Measurements from ENCODE around the gene KLF17. TPM values are rescaled to one million over a fixed set of nuclear protein-coding genes. Genes with fewer than 3 reads are reported as not detected.
"Not testable (repeated sequence)": the region's sequence is repeated elsewhere in the genome, so short reads cannot be mapped to it uniquely, and the experiment has no call there.

Gene KLF17
- total and polyA plus RNA-seq, 2 of the 8 experiments (the other 6 are each of a cell fraction or from before 2014, with no cell fraction given): not detected

GRCh38 chr1:44117272-44117671, 1.3 kb upstream of the KLF17 start:
- H3K4ac ChIP-seq (replicated peaks; ENCODE audit: insufficient read length, low read depth, low read length); H2AK5ac ChIP-seq (ENCODE audit: low read depth, low read length); H2BK12ac ChIP-seq (ENCODE audit: low read depth, low read length); H4K5ac ChIP-seq (ENCODE audit: insufficient read length, low read depth, low read length); H4K20me1 ChIP-seq (replicated peaks in 1 of 2; ENCODE audit: control insufficient read depth in 1 of 2, insufficient read depth in 2 of 2, low read length in 2 of 2); H3K23ac ChIP-seq (ENCODE audit: insufficient read length); H3K4me2 ChIP-seq (ENCODE audit: insufficient read depth in 1 of 2, low read depth in 2 of 2, low read length in 2 of 2); H3K9ac ChIP-seq (replicated peaks in 1 of 4; ENCODE audit: extremely low read depth in 1 of 4, low read depth in 3 of 4, low read length in 3 of 4); H3K79me2 ChIP-seq (ENCODE audit: control insufficient read depth in 1 of 2, insufficient read depth in 2 of 2, low read length in 2 of 2); H4K91ac ChIP-seq (replicated peaks; ENCODE audit: insufficient read length, low read length); H3K4me1 ChIP-seq (replicated peaks in 1 of 4; ENCODE audit: control insufficient read depth in 3 of 4, insufficient read depth in 4 of 4, low read length in 3 of 4); DNase-seq (ENCODE audit: low read depth in 1 of 2, low spot score in 2 of 2); H2BK5ac ChIP-seq (ENCODE audit: low read depth, low read length); H4K8ac ChIP-seq (ENCODE audit: extremely low read depth, insufficient read depth, low read length); H3K27me3 ChIP-seq (replicated peaks in 1 of 4; ENCODE audit: control insufficient read depth in 3 of 4, extremely low read depth in 1 of 4, insufficient read depth in 3 of 4, low read length in 3 of 4); H3K14ac ChIP-seq (ENCODE audit: insufficient read length); H3K18ac ChIP-seq (ENCODE audit: extremely low read depth, low read length); H3K36me3 ChIP-seq (ENCODE audit: control insufficient read depth in 2 of 4, insufficient read depth in 4 of 4, low read length in 3 of 4); H3K23me2 ChIP-seq (ENCODE audit: low read depth, low read length); H2BK15ac ChIP-seq (ENCODE audit: low read length); H3K27ac ChIP-seq (ENCODE audit: low read depth, low read length); H3K56ac ChIP-seq (replicated peaks; ENCODE audit: insufficient read length, low read depth, low read length); H2BK120ac ChIP-seq (replicated peaks; ENCODE audit: low read depth, low read length); H3K9me3 ChIP-seq (ENCODE audit: insufficient read depth in 2 of 2, low read depth in 1 of 2, low read length in 1 of 2); H2BK20ac ChIP-seq (ENCODE audit: low read length); H2AFZ ChIP-seq (ENCODE audit: low read length); H3K4me3 ChIP-seq (ENCODE audit: extremely low read depth in 1 of 4, insufficient read depth in 2 of 4, low read depth in 3 of 4, low read length in 4 of 4); H3K79me1 ChIP-seq (ENCODE audit: low read depth, low read length); FAIRE-seq; POLR2A ChIA-PET (ENCODE audit: partially characterized antibody): not testable (repeated sequence)
- WGBS, 2 experiments (ENCODE audit: extremely low coverage in 1 of 2, insufficient coverage in 1 of 2, insufficient read length in 1 of 2, insufficient replicate concordance in 2 of 2, low coverage in 1 of 2, low lambda C conversion rate in 2 of 2, missing lambda C conversion rate in 1 of 2): 95% methylated on average over 10 of the region's 10 CpGs; no CpG with 5 or more reads in 1 of the 2 experiments
- CTCF ChIA-PET (ENCODE audit: partially characterized antibody): interaction anchor here (0.9 to 1.3 kb wide), 3 partner anchors 15 to 27 kb away, joined by 3 to 4 read pairs (median 3); no protein-coding TSS in a partner anchor

Measured in H1 (cell line).